HG03280 (cell line): ENCODE measurements around the gene ATXN2.

Source experiments
- ATAC-seq: cut with Tn5 transposase; IDR thresholded peaks from one replicate; pipeline ENCODE4 v1.9.1; 2021; ENCODE audit warnings: mild to moderate bottlenecking, moderate library complexity; ENCODE audit not compliant: unreplicated experiment

Gene ATXN2

DNA sequence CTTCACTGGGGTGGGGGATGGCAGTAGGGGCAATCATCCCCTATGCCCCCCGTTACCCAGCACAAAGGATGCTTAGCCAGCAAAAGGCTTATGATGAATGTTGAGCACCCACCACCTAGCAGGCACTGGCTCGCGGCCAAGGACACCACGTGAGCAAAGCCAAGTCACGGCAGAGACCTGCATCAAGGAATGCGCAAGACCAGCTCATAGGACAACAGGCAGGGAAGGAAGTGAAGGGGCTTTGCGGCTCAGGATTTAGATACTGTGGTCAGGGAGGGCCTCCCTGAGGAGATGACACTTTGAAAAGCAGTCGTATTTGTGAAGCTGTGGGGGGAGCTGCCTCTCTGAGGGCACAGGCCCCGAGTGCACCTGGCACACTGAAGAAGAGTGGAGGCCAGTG lies 160.6 kb downstream of the ATXN2 start:
- ATAC-seq: no peak

DNA sequence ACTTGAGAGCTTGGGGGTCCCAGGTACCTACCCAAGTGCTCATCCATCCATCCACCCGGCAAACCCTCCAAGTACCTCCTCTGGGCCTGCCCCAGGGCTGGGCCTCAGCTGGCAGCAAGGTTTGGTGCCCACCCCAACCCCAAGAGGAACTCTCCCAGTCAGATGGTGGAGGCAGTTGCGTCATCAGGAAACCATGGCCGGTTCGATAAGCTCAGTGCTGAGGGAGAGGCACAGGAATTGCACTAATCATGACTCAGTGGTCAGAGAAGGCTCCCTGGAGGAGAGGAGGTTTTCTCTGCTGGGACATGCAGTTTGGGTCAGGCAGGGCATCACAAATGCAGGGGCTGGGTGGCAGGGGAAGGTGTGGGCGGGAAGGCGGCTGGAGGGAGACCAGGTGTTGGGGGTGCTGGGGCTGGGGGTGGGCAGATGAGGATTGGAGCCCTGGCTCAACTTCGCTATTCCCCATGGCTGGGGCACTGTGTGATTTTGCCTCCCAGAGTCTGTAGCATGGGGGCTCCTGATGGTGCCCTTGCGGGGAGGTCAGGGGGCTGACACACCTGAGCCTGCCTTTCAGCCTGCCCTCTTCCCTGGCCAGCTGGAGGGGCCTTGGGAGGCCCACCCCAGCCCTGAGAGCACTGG lies 161.2 kb downstream of the ATXN2 start:
- no peak for ATAC-seq

DNA sequence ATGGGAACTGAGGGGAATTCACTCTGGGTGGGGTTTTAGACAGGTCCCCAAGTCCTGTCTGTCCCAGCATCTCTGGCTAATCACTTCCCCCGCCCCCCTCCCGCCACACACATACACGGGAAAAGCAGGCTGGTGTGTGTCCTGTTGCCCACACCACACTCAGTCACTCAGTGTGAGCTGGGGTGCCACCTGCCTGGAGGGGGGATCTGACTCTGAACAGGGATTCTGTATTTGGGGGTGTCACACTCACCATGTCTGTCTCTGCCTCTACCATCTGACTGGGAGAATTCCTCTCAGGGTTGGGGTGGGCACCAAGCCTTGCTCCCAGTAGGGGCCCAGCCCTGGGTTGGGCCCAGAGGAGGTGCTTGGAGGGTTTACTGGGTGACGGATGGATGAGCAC lies 162.3 kb downstream of the ATXN2 start:
- no peak for ATAC-seq

DNA sequence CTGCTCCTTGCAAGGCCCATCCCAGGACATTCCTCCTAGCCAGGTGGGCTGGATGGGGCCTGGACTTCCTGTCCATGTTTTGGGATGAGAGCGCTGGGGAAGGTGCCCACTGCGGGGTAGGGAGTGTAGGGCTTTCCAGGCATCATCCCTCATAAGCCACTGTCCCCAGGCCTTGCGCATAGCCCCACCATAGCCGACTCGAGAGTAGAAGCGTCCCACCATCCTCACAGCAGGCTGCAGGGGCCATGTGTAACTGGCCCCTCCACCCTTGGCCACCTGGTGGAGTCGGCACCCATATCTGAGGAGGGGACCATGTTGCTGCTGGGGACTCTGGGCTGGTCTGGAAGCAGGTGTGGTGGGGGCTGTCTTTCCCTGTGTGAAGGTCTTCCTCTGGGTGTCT lies 162.8 kb downstream of the ATXN2 start:
- ATAC-seq: no peak

DNA sequence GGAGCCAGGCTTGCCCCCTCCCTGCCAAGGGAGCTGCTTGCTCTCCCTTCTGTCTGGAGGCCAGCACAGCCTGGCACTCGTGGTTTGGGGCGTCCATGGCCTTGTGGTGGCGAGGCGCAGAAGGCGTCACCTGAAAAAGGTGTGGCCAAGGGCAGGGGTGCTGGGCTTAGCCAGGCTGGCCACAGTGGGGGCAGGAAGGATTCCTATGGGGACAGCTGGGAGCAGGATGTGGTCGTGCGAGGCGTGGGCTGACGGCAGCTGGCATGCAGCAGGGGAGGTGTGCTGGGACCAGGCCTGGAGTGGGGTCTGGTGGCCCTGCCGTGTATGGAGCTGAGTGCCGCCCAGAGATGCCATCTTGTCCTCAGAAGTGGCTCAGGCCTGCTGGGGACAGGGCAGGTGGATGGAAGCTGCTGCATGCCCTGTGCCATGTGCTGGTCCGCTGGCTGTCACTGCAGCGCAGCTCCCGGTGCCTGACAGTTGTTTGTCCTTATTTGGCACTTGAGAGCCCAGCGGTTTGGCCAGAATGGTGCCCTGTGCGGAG lies 163.4 kb downstream of the ATXN2 start:
- no peak for ATAC-seq

DNA sequence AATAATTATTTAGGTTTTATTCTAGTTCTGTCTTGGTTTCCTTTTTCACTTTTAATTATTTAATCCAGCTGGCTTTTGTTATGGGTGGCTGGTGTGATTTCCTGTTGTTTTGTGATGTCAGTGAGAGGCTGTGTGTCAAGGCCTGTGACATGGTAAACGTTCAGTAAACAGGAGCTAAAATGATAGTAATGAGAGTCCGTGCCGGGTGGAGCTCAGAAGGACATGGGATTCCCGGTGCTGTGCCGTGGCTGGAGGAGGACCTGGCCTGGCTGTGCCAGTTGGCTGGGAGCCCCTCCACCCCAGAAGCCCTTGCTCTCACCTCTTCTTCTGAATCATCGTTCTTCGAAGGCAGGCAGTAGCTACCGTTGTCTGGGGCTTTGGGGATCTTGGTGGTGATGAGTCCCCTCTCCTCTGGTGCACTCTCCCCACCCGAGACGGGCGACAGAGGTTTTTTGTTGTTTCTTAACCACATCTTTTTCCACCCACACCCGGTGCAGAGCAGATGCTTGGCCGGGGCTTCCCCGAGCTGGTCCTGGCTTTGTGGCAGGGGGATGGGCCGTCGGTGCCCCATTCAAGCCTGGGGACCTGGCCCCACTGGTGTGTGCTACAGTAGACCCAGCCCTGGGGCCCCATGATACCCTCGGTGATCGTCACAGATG lies 164.3 kb downstream of the ATXN2 start:
- peak; percentile 59 for ATAC-seq

DNA sequence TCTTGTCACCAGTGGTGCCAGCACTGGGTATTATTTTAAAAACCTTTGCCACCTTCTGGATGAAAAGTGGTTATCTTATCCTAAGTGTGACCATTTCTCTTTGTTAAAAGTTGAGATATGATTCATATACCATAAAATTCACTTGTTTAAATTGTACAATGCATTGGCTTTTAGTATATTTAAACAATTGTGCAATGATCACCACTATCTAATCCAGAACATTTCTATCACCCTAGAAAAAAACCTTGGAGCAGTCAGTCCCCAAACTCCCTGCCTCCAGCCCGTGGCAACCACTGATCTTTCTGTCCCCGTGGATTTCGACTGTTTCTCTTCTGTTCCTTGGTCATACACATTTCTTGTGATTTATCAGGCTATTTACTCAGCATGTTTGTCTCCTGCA lies 165.1 kb downstream of the ATXN2 start:
- no peak for ATAC-seq

DNA sequence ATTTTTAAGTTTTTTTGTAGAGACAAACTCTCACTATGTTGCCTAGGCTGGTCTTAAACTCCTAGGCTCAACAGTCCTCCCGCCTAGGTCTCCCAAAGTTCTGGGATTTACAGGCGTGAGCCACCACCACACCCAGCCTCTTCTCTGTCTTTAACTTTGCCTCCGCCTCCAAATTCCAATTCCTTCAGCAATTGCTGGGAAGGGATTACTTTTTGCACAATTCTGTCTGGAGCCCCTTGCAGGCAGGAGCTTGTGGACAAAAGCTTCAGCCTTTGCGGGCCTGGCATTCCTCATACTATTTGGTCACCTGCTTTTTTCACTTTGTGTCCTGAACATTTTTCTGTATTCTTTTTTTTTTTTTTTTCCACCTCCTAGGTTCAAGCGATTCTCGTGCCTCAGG lies 167.3 kb downstream of the ATXN2 start:
- ATAC-seq: no peak

DNA sequence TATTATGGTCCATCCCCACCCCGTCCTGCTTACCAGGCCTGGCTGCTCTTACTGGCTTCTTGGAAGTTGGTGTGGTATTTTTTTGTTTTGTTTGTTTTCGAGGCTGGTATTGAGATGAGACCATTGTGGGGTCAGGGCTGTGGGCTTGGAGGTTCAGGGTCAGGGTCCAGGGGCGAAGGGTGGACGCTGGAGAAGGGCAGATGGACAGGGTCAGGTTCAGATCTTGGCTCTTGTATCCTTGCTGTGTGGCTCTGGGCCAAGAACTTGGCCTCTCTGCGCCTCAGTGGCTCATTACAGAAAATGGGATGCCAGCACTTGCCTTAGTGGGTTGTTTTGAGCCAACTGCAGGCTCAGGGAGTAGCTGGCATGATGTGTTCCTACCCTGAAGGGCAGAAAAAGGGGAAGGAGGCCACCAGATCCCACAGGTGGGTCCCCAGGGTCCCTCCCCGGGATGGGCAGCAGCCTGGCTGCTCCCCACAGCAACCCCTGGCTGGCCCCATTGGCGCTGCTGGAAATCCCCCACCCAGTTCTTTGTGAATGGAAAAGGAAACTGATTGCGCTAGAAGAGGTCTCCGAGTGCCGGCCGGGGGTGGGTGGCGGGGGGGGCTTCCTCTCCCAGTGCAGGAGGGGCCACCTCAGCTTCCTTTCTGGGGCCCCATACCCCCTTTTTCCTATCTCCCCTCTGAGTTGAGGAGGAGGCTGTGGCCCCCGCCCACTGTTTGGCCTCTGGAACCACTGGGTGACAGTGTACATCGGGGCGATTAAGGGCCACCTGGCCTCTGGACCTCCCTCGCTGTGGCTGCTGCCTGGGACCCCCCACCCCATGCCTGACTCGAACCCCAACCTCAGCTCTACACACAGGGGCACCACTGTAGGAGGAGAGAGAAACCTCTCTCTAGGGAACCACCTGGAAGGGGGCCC lies 168.4 kb downstream of the ATXN2 start:
- ATAC-seq: no peak

DNA sequence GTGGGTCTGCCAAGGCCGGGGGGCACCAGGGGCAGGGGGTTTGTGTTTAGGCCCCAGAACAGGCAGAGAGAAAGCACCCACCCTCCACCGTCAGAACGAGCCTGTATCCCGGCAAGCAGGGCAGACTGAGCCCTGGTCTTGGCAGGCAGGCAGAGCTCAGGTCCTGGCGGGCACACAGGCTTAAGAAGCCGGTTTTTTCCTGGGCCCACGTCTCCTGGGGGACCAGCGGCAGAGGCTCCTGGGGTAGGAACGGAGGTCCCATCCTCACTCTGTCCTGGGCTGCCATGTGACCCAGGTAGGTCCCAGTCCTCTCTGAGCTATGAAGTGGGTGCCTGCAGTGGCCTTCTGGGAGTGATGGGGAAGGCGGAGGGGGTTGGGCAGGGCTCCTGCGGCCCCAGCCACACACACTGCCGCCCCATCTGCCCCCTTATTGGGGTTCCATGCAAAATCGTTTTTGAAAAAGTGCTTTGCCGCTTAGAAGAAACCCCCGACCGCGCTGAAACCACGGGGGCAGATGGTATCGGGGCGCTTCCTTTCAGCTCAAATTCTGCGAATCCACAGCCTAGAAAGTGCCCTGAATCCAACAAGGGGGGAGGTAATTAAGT lies 169.2 kb downstream of the ATXN2 start:
- no peak for ATAC-seq

DNA sequence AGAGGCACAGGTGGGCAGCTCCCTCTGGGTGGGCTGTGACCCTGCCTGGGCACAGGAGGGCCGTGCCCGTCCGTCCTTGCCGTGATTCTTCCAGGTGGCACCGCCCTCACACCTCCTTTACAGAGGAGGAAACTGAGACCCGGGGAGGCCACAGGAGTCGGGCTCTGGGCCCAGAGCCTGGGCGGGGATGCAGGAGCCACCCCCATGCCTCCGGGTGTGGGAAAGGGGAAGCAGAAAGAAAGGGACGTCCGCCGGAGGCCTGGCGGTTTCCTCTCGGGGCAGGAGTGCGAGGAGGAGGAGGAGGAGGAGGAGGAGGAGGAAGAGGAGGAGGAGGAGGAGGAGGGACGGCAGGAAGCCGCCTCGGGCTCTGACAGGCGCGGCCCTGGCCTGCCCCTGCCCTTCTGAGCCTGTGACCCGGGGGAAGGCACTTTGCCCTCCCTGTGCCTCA lies 170.4 kb downstream of the ATXN2 start:
- ATAC-seq: no peak

DNA sequence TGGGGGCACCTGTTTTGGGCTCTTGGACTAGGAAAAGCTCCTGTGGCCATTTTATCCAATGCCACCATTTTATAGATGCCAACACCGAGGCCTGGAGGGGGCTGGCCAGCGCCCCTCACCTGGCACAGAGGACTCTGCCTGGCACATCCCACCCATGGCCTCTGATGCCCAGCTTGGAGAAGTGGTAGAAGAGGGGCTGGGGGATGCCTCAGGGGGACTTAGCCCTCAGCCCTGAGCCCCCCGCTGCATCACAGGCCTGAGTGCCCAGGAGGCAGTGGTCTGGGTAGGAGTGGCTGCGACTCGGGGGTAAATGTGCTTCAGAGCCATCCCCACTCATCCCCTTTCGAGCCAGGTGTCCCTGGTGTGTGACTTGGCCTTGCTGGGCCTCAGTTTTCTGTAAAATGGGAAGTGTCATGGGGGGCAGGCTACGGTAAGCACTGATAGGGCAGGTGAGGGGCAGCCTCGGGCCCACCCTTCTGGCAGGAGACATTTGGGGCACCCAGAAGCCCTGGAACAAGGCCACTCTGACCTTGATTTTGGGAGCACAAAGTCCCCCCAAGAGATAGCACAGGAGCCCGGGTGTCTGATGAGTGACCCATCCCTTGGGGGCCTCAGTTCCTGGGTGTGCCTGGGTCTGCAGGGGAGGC lies 170.9 kb downstream of the ATXN2 start:
- ATAC-seq: no peak

DNA sequence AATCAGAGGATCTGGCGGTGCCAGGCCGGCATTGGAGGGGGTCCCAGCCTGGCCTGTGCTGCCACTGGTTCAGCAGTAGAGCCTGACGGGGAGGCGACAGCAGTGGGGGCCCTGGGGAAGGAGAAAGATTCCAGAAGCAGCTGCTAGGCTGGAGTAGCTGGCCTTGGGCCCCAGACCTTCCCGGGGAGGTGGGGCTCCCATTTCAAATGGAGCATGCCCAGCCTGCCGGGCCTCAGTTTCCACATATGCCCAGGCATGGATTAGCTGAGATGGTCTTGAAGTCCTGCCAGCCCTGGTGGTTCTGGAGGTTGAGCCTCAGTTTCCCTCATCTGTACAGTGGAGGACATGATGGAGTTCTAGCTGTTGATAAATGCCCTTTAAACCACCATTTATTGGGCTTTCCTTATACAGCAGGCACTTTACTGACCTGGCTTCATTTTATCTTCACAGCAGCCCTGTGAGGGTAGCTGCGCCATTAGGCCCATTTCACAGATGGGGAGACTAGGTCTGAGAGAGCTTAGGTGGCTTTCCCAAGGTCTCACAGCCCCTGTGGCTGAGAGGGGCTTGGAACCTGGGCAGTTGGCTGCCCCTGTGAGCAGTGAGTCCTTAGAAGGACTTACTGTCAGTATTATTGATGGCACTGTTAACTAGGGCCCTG lies 171.6 kb downstream of the ATXN2 start:
- ATAC-seq: no peak

DNA sequence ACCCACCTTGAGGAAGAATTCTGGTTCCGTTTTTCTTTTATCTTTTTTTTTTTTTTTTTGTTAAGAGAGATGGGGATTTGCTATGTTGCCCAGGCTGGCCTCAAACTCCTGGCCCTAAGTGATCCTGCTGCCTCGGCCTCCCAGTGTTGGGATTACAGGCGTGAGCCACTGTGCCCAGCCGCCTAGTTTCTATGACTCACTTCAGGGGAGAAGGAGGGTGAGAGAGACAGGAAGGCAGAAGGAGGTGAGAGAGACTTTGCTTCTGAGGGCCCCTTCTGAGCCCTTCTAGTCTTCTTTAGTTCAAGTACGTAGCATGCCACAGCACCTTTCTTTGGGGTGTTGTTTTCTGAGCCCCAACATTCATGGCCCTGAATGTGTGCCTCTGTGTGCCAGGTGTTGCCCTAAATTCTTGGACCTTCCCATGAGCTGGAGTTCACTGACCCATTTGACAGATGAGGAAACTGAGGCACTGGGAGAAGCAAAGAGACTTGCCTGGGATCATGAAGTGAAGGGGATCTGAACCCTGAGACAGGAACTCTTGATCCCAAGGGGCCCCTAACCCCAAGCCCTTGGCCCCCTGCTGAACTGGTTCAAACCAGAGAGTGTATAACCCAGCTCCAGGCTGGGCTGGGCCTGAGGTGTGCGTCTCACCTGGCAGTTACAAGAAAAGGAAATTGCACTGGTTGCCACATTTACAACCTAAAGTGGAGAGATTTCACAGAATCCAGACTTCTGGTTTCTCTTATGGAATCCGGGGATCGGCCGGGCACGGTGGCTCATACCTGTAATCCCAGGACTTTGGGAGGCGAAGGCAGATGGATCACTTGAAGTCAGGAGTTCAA lies 172.6 kb downstream of the ATXN2 start:
- no peak for ATAC-seq

DNA sequence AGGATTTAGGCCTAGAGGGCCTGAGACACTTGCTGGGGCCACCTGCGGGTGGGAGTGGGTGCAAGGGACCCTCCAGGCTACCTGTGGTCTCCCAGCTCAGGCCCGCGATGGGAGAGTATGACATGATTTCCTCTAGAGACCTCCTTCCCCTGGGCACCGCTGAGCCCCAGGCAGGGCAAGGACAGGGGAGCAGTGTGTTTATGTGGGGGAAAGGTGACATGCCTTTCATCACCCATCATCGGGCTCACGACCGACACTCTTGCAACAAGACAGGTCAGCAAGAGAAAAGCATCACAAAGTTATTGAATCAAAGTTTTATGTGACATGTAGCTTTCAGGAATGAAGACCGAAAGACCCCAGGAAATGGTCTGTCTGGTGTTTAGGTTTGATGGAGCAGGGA lies 173.5 kb downstream of the ATXN2 start:
- no peak for ATAC-seq

DNA sequence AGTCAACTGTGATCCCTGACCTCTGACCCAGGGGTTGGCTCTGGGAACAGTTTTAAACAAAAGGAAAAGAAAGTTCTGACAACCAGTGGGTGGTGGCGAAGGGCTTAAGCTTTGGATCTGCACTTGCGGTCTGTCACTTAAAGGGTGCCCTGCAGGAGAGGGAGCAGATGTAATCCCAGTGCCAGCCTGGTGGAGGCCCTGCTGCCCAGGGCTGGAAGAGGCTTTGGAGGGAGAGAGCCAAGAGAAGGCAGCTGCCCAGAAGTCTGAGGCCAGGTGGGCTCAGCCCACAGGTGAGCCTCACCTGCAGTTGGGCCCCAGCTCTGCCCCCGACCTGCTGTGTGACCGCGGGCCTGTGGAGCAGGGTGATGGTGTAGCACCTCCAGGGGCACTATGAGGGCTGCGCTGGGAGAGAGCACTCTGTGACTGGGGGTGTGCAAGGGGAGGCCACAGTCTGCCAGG lies 174.3 kb downstream of the ATXN2 start:
- ATAC-seq: no peak

DNA sequence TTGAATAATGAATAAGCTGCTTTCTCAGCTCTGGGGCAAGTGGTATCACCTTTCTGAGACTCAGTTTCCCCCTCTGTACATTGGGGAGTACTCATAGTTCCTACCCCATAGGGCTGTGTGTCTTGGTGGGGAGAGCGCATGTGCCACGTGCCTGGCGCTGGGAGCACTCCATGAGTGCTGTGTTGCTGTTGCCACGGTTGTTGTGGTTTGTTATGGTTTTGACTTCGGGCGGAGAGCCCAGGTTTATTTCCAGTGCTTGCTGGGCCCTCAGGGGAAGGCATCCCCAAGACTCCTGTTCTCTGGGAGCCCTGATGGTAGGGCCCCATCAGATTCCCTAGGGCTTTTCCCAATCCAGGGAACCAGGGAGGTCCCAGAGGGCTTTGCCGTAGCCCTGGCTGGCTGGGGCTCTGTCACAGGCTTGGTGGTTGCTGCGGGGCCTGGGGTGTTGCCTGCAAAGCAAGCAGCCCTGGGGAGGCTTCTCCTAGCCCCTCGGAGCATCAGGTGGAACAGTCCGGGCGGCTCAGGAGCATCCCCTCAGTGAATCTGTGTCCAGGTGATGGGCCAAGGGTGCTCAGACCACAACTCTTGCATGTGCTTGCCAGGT lies 174.8 kb downstream of the ATXN2 start:
- ATAC-seq: no peak

DNA sequence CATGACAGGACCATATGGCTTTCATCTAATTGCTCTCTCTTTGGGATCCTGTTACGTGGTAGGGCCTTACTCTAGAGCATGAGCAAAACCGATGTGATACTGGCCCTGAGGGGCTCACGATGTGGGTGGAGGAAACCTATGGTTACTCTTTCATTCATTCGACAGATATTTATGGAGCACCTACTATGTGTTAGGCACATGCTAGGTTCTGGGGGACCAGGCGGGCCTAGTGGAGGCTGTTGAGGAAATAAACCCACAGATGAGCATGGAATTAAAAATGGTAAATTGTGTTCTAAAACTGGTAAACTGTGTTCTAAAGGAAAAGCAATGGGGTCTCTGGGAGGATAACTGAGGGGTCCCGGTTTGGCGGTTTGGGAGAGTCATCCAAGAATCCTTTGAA lies 178.6 kb downstream of the ATXN2 start:
- no peak for ATAC-seq

DNA sequence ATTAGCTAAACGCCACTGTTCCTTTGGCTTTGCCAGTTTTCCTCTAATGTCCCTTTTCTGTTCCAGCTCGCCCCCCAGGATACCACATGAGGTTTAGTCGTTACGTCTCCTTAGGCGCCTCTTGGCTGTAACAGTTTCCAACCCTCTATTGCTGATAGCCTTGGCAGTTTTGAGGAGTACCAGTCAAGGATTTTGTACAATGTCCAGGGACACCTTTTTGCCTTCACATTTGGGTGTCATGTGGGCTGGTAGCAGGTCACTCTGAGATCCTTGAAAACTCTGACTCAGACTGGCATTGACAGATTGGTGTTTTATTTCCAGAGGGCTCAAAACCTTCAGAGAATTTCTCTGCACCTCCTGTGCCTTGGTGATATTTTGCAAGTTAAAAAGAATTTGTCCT lies 179.3 kb downstream of the ATXN2 start:
- ATAC-seq: no peak
